Fibroblast of pulmonary artery (primary cell): ENCODE data around the gene SORBS2.

Experiments
- DNase-seq: peaks from one replicate; pipeline ENCODE4 v3.0.0-alpha.2; 2010; ENCODE audit warnings: low read depth
- H3K4me3 ChIP-seq: replicated peaks from 2 replicates; pipeline ENCODE4 v1.5.1; 2011; ENCODE audit warnings: low read depth, mild to moderate bottlenecking, control low read depth, low read length, moderate library complexity
- TF ChIP-seq, protein P1 (sequence below): IDR thresholded peaks from 2 replicates; pipeline ENCODE4 v1.5.1; 2011; ENCODE audit warnings: mild to moderate bottlenecking, control low read depth, low read length, inconsistent platforms; ENCODE audit errors: missing control alignments

Gene SORBS2

GRCh38 chr4:185847352-185848097 is 35.5 kb upstream of the SORBS2 start:
- peak; percentile 78 for DNase-seq
- TF ChIP-seq, protein P1, sequence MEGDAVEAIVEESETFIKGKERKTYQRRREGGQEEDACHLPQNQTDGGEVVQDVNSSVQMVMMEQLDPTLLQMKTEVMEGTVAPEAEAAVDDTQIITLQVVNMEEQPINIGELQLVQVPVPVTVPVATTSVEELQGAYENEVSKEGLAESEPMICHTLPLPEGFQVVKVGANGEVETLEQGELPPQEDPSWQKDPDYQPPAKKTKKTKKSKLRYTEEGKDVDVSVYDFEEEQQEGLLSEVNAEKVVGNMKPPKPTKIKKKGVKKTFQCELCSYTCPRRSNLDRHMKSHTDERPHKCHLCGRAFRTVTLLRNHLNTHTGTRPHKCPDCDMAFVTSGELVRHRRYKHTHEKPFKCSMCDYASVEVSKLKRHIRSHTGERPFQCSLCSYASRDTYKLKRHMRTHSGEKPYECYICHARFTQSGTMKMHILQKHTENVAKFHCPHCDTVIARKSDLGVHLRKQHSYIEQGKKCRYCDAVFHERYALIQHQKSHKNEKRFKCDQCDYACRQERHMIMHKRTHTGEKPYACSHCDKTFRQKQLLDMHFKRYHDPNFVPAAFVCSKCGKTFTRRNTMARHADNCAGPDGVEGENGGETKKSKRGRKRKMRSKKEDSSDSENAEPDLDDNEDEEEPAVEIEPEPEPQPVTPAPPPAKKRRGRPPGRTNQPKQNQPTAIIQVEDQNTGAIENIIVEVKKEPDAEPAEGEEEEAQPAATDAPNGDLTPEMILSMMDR, result no peak
- H3K4me3 ChIP-seq, result no peak overlapping the region

DNA sequence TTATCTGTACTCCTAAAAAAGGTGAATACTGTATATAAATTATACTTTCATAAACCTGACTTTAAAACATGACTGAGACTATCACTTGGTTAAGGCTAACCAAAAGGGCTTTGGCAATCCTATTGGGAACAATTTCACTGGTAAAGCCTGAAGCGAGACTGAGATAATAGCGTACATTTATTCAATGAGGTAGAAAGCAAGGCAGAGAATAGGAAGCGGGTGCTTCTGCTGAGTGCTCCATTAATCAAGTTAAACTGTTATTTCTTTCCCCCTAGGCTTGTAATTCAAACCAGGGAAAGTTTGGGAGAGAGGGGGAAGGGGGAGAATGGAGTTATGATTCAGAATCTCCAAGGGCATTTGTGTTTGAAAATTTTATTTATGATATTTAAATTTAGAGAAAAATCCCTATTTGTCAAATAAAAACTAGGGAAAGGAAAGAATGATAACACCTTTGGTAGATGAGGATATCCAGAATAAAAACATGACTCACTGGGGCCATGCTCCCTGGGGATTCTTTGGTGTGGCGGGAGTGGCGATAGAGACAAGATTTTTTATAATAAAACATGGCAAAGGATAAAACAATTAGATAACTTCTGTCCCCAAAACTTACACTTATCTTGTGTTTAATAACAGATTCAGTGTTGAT is 34.6 kb upstream of the SORBS2 start:
- no peak overlapping the region for H3K4me3 ChIP-seq
- no peak for DNase-seq
- TF ChIP-seq, protein P1, result no peak

- H3K4me3 ChIP-seq, result no peak overlapping the region
- TF ChIP-seq, protein P1, result no peak
- DNase-seq, result no peak
Measured at GRCh38 chr4:185845966-185846365, 34.0 kb upstream of the SORBS2 start.

- no peak overlapping the region for H3K4me3 ChIP-seq
- DNase-seq, result no peak
- TF ChIP-seq, protein P1, result no peak
Measured at GRCh38 chr4:185841451-185841850, 29.5 kb upstream of the SORBS2 start.

- no peak overlapping the region for H3K4me3 ChIP-seq
- no peak for DNase-seq
- TF ChIP-seq, protein P1, result no peak
Measured at GRCh38 chr4:185840953-185841352, 29.0 kb upstream of the SORBS2 start.

DNA sequence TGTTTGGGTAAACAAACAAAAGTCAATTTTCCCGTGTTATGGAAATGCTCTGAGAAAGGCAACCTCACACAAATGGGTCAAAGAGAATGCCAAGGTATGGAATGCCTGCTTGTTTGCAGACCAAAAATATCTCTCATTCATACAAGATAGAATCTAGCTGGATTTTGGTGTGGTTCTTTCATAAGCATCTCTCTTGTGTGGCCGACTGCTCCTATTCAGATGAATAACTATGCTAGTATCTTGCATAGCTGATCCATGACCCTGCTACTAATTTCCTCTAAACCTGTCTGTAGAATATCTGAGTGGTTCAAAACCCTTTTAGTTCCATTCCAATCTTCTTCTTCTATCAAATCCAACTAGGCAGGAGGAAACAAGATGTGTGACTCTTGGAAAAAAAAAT is 28.2 kb upstream of the SORBS2 start:
- H3K4me3 ChIP-seq, result no peak overlapping the region
- TF ChIP-seq, protein P1, result no peak
- DNase-seq, result no peak
